Uterus (tissue), 4 donors: ENCODE data around the gene CD99. TPM values are rescaled to one million over a fixed set of nuclear protein-coding genes. Genes with fewer than 3 reads are reported as not detected.
"Not testable (repeated sequence)": the region's sequence is repeated elsewhere in the genome, so short reads cannot be mapped to it uniquely, and the experiment has no call there.

ENCODE experiments used
- DNase-seq, 2 donors: peaks; one replicate each; pipeline ENCODE4 v3.0.0-alpha.2; 2019 to 2020
- H3K27ac ChIP-seq, 2 donors: fragments of 200-600 bp; sonication (generic); 1 replicate in 1 of 2; 2 replicates in 1 of 2; pipeline ENCODE4 v1.5.1; 2016 to 2018
- H3K27me3 ChIP-seq, 2 donors: fragments of 200-600 bp; sonication (generic); one replicate each; pipeline ENCODE4 v1.5.1; 2018 to 2019; ENCODE audit warnings: control low read depth in 1 of 2
- H3K36me3 ChIP-seq, 2 donors: fragments of 200-600 bp; sonication (generic); one replicate each; pipeline ENCODE4 v1.5.1; 2019; ENCODE audit warnings: control low read depth in 1 of 2
- H3K4me1 ChIP-seq, 2 donors: fragments of 200-600 bp; sonication (generic); one replicate each; pipeline ENCODE4 v1.5.1; 2018 to 2019; ENCODE audit warnings: control low read depth in 1 of 2
- H3K4me3 ChIP-seq, 2 donors: fragments of 200-600 bp; sonication (generic); 1 replicate in 1 of 2; 2 replicates in 1 of 2; pipeline ENCODE4 v1.5.1; 2018 to 2019; ENCODE audit warnings: mild to moderate bottlenecking in 1 of 2
- H3K9me3 ChIP-seq, 2 donors: fragments of 200-600 bp; sonication (generic); one replicate each; pipeline ENCODE4 v1.5.1; 2019; ENCODE audit warnings: control low read depth in 1 of 2
- CTCF ChIP-seq, 4 experiments: fragments of 200-600 bp in 2 of 4; fragments of 450-650 bp in 2 of 4; sonication (generic) in 2 of 4; IDR thresholded peaks; one replicate each; pipeline ENCODE4 v1.5.1; 2016 to 2019; ENCODE audit warnings: antibody characterized with exemption in 4 of 4, mild to moderate bottlenecking in 2 of 4, moderate library complexity in 1 of 4
- POLR2A ChIP-seq, 2 donors: fragments of 450-650 bp; IDR thresholded peaks; one replicate each; pipeline ENCODE4 v1.6.1; 2016; ENCODE audit warnings: antibody characterized with exemption in 2 of 2, mild to moderate bottlenecking in 1 of 2, moderate library complexity in 1 of 2
- intact Hi-C: fragments of 100-400 bp; cut with DNase I; formaldehyde crosslinking; loops from one replicate; pipeline ENCODE4 v1.15.1; 2023; ENCODE audit warnings: low total_unique reads
- total RNA-seq, 4 donors: library from RNA; depleted of rRNA in 3 of 4; stranded (reverse); fragments of >200 nt in 3 of 4; gene quantifications; one replicate each; pipeline versions ENCODE4 v1.1.0 to v1.2.4, GENCODE V29; 2014 to 2023
- donor health status: DM: yes; HTN: yes; CAD: no.

The CD99 gene
- total RNA-seq, 4 donors from 2014 or later: 81.9 to 329 (median 202) TPM

GRCh38 chrX:2723286-2723879 lies 32.3 kb downstream of the CD99 start:
- H3K27me3 ChIP-seq: no peaks in the 10 kb centered on the region
- H3K4me3 ChIP-seq: no peak overlapping the region
- no peaks in the 10 kb centered on the region for H3K9me3 ChIP-seq
- no peaks in the 10 kb centered on the region for H3K36me3 ChIP-seq
- no peaks in the 10 kb centered on the region for H3K4me1 ChIP-seq
- TF ChIP-seq POLR2A (IDR thresholded peaks at IDR 0.05) (no peak), CTCF (IDR thresholded peaks at IDR 0.05) (no peak)
- no peak for DNase-seq
- H3K27ac ChIP-seq: no peak overlapping the region
- intact Hi-C loops: no loop called here

DNA sequence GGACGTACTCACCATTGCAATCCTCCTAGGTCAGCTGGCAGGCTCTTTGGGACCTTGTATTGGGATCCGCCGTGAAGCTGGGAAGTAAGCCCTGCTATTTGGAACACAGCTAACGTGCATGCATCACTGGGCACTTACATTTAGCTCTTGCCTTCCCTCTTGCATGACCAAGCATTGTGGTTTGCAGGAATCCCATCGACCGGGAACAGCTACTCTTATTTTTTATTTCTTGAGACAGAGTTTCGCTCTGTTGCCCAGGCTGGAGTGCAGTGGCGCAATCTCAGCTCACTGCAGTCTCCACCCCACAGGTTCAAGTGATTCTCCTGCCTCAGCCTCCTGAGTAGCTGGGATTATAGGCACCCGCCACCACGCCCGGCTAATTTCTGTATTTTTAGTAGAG lies 36.2 kb downstream of the CD99 start:
- intact Hi-C loops, H3K27ac ChIP-seq, H3K9me3 ChIP-seq, DNase-seq, H3K4me1 ChIP-seq, H3K4me3 ChIP-seq, H3K36me3 ChIP-seq, H3K27me3 ChIP-seq: not testable (repeated sequence)

DNA sequence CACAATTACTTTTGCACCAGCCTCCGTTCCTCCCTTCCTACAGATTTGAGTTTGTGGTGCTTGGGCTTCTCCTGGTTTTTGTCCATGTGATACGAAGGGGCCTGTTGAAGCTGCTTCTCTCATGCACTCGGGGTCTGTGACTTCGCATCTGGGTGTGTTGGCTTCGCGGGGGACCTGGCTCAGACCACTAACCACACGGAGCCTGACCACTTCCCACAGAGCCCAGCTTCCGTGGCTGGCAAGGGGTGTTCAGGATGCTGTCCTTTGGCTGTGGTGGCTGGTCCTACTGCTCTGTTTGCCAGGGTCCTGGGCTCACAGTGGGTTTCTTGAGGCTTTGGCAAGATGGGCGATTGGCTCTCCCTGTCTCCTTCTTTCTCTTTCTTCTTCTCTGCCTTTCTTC lies 41.0 kb downstream of the CD99 start:
- Histone ChIP-seq H3K27ac (no peak overlapping the region), H3K4me1 (no peaks in the 10 kb centered on the region), H3K9me3 (no peaks in the 10 kb centered on the region), H3K36me3 (no peaks in the 10 kb centered on the region), H3K27me3 (no peaks in the 10 kb centered on the region), H3K4me3 (no peak overlapping the region)
- intact Hi-C loops: no loop called here
- no peak for DNase-seq
- TF ChIP-seq POLR2A (IDR thresholded peaks at IDR 0.05) (no peak), CTCF (IDR thresholded peaks at IDR 0.05) (no peak)

- Histone ChIP-seq H3K4me1 (no peaks in the 10 kb centered on the region), H3K4me3 (no peak overlapping the region), H3K27me3 (no peaks in the 10 kb centered on the region), H3K27ac (no peak overlapping the region), H3K36me3 (no peaks in the 10 kb centered on the region), H3K9me3 (no peaks in the 10 kb centered on the region)
- TF ChIP-seq POLR2A (IDR thresholded peaks at IDR 0.05) (no peak), CTCF (IDR thresholded peaks at IDR 0.05) (no peak)
- DNase-seq: no peak
- intact Hi-C loops: no loop called here
Observed at GRCh38 chrX:2732649-2733048, 41.6 kb downstream of the CD99 start.

DNA sequence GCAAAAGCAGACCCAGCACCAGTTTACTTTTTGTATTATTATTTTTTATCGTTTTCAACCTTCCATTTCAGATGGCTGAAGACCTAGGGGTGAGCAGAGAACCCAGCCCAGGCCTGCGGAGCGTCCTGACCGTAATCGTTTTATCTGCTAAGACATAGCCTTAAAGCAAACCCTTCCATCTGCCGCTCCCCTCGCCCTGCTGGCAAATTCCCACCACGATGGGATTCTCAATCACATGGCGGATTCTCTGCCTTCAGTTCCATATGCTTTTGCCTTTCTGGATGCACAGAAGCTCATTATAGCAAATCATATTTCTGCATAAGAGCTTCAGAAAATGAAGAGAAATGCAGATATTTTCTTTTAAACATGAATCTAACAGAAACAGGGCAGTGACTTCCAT lies 42.2 kb downstream of the CD99 start:
- TF ChIP-seq POLR2A (IDR thresholded peaks at IDR 0.05): no peak
- no peak for TF ChIP-seq CTCF (IDR thresholded peaks at IDR 0.05)
- intact Hi-C loops: no loop called here
- H3K4me3 ChIP-seq: no peak overlapping the region
- no peaks in the 10 kb centered on the region for H3K9me3 ChIP-seq
- H3K27me3 ChIP-seq: no peaks in the 10 kb centered on the region
- H3K36me3 ChIP-seq: no peaks in the 10 kb centered on the region
- no peak for DNase-seq
- H3K27ac ChIP-seq: no peak overlapping the region
- H3K4me1 ChIP-seq: no peaks in the 10 kb centered on the region

DNA sequence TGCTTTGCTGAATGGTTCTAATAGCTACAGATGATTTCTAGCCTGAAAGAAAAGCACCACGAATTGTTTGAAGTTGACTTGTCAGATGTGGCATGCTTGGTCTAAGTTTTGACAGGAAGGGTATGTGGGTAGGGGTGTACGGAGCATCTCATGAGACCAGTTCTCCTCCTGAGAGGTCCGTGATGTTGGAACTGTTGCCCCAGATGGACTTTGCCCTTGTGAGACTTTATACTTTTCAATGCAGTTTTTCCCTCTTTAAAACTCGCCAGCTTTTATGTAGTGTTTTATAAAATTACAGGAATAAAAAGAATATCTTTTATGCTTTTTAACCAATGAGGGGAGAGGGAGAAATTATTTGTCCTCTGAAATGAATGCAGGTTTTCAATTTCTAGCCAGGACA lies 44.2 kb downstream of the CD99 start:
- Histone ChIP-seq H3K36me3 (no peaks in the 10 kb centered on the region), H3K27me3 (no peaks in the 10 kb centered on the region), H3K9me3 (no peaks in the 10 kb centered on the region), H3K4me3 (no peak overlapping the region), H3K4me1 (no peaks in the 10 kb centered on the region), H3K27ac (no peak overlapping the region)
- no peak for DNase-seq
- TF ChIP-seq POLR2A (IDR thresholded peaks at IDR 0.05) (no peak), CTCF (IDR thresholded peaks at IDR 0.05) (no peak)
- intact Hi-C loops: no loop called here
